BE2C (cell line): ENCODE results near the gene OLFML1.

ENCODE experiments used
- DNase-seq: peaks from one replicate; pipeline ENCODE4 v3.0.0-alpha.2; 2020
- H3K27me3 ChIP-seq: fragments of 250-450 bp; sonication (Bioruptor Pico); 2 replicates; pipeline ENCODE4 v1.5.1; 2020; ENCODE audit warnings: mild to moderate bottlenecking
- H3K36me3 ChIP-seq: fragments of 250-450 bp; sonication (Bioruptor Pico); 2 replicates; pipeline ENCODE4 v1.5.1; 2020; ENCODE audit warnings: mild to moderate bottlenecking
- H3K4me1 ChIP-seq: fragments of 250-450 bp; sonication (Bioruptor Pico); 2 replicates; pipeline ENCODE4 v1.5.1; 2020
- H3K4me3 ChIP-seq: 2 replicates; pipeline ENCODE4 v1.5.1; 2011; ENCODE audit warnings: low read depth, low read length
- H3K9me3 ChIP-seq: fragments of 250-450 bp; sonication (Bioruptor Pico); 2 replicates; pipeline ENCODE4 v1.5.1; 2020
- TF ChIP-seq, protein P1 (sequence below): IDR thresholded peaks from 2 replicates; pipeline ENCODE4 v1.5.1; 2012; ENCODE audit warnings: mild to moderate bottlenecking, low read depth, low read length

The OLFML1 gene

DNA sequence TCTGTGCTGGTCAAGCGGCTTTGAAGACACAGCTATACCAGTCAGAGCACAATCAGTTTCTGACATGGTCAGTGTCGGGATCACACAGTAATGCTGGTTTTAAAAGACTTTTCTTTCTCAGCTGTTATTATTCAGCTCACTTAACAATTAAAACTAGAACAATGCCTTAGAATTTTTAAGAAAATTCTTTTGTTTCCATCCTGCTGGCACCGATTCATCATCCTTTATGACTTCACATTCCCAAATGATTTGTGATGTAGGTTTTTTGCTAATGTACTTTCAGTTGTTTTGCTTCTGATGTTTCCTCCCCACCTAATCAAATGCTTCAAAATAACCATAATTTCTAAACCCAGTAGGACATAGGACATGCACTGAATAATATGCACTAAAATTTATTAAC is 34.5 kb upstream of the OLFML1 start:
- TF ChIP-seq, protein P1, sequence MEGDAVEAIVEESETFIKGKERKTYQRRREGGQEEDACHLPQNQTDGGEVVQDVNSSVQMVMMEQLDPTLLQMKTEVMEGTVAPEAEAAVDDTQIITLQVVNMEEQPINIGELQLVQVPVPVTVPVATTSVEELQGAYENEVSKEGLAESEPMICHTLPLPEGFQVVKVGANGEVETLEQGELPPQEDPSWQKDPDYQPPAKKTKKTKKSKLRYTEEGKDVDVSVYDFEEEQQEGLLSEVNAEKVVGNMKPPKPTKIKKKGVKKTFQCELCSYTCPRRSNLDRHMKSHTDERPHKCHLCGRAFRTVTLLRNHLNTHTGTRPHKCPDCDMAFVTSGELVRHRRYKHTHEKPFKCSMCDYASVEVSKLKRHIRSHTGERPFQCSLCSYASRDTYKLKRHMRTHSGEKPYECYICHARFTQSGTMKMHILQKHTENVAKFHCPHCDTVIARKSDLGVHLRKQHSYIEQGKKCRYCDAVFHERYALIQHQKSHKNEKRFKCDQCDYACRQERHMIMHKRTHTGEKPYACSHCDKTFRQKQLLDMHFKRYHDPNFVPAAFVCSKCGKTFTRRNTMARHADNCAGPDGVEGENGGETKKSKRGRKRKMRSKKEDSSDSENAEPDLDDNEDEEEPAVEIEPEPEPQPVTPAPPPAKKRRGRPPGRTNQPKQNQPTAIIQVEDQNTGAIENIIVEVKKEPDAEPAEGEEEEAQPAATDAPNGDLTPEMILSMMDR: no peak
- H3K4me1 ChIP-seq: no peaks in the 10 kb centered on the region
- H3K9me3 ChIP-seq: no peaks in the 10 kb centered on the region
- H3K36me3 ChIP-seq: no peaks in the 10 kb centered on the region
- no peak for DNase-seq
- H3K4me3 ChIP-seq: no peak overlapping the region
- H3K27me3 ChIP-seq: no peaks in the 10 kb centered on the region

DNA sequence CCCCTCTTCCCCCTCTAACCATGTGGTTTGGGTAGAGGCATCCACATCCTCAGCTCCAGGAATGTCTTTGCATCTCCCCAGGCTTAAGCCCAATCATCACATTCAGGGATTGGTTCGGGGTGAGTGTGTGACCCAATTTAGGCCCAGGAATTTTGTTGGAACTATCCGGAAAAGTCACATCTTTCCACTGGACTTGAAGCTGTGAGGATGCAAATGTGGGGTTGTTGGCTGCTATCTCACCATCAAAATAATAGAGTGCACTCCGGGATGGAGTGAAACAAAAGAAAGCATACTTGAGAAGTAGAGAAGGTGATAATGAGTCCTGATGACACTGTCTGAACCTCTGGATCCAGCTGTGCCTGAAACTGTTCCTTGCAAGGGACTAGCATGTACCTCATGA is 33.8 kb upstream of the OLFML1 start:
- Histone ChIP-seq H3K27me3 (no peaks in the 10 kb centered on the region), H3K4me1 (no peaks in the 10 kb centered on the region), H3K36me3 (no peaks in the 10 kb centered on the region), H3K9me3 (no peaks in the 10 kb centered on the region), H3K4me3 (no peak overlapping the region)
- DNase-seq: no peak
- TF ChIP-seq, protein P1: no peak

DNA sequence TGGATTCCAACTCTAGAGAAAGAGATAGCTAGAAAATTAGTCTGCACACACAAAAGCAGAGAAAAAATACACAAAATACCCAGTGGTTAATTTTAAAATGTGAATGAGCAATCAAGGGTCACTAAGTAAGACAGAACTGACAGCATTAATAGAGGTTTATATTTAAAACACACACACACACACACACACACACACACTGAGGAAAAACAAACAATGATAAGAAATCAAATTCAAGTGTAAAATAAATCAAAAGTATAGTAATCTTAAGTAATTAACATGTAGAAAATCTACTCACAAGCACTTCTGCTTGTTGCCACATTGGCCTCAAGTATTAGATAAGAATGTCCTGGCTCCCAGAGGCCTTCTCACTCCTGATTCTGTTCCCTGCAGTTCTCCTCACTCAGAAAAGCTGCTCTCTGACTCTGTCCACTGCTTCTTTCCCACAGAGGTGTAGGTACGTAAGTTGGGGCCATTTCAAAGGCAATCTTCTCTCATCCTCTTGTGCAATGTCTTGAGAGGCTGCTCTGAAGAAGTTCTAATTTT is 33.3 kb upstream of the OLFML1 start:
- DNase-seq: no peak
- no peaks in the 10 kb centered on the region for H3K4me1 ChIP-seq
- no peak overlapping the region for H3K4me3 ChIP-seq
- TF ChIP-seq, protein P1: no peak
- no peaks in the 10 kb centered on the region for H3K9me3 ChIP-seq
- H3K27me3 ChIP-seq: no peaks in the 10 kb centered on the region
- H3K36me3 ChIP-seq: no peaks in the 10 kb centered on the region

DNA sequence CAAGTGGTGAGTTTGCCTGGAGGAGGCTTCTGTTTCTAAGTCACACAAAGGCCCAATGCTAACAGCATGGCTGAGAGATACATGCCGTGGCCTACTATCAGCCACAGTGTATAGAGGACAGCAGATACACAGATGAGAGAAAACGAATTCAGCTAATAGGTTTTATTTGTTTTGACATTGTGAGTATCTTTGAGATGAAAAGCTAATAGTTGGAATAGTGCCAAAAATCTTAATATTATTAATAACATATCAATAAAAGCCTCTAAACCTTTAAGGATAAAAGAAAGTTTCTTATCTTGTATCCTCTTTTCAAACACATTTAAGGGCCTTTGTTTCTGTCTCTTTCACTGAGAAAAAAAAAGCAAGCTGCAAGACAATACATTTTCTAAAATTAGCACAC is 30.5 kb upstream of the OLFML1 start:
- TF ChIP-seq, protein P1: no peak
- no peak for DNase-seq
- Histone ChIP-seq H3K27me3 (no peaks in the 10 kb centered on the region), H3K4me1 (no peaks in the 10 kb centered on the region), H3K4me3 (no peak overlapping the region), H3K36me3 (no peaks in the 10 kb centered on the region), H3K9me3 (no peaks in the 10 kb centered on the region)

DNA sequence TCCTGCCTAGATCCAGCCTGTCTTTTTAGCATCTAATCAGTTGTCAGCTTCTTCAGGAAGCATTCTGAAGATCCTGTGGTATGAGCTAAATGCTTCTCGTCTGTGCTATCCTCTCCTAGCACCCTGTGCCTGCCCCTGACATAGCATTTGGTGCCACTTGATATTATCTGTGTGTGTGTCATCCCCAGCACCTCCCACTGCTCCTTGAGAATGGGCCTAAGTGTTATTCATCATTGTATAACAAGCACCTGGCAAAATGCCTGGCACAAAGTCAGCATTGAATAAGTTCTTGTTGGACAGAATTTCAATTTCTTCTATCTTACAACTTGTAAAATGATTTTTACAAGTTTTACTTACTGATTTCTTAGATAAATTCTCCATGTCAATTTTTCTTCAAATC is 28.1 kb upstream of the OLFML1 start:
- DNase-seq: no peak
- TF ChIP-seq, protein P1: no peak

DNA sequence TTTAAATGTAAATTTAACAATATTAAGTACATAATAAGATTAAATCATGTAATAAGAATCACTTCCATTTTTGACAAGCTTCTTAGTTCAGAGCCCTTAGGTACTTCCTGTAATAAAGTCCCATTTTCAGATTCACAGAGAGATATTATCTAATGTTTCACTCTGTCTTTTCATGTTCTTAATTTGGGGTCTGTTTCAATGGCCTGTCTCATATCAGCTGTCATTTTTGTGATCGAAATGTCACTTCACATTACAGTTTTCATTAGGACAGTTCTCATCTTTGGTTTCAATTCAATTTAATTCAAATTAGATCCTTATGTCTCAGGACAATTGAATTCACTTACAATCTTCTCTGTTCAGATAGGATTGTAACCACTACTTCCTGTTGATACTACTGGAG is 22.6 kb upstream of the OLFML1 start:
- TF ChIP-seq, protein P1: no peak
- Histone ChIP-seq H3K9me3 (no peaks in the 10 kb centered on the region), H3K27me3 (peaks cover 3% of the 10 kb centered on the region; the same call in 1 of the 2 replicates), H3K4me3 (no peak overlapping the region), H3K4me1 (peaks cover 14% of the 10 kb centered on the region), H3K36me3 (no peaks in the 10 kb centered on the region)
- no peak for DNase-seq

More for the DNA sequence above, 28.1 kb upstream of the OLFML1 start:
- Histone ChIP-seq H3K36me3 (no peaks in the 10 kb centered on the region), H3K4me1 (peaks cover 5% of the 10 kb centered on the region), H3K27me3 (no peaks in the 10 kb centered on the region), H3K9me3 (no peaks in the 10 kb centered on the region), H3K4me3 (no peak overlapping the region)
